Stimulated activated CD4-positive, alpha-beta T cell treated with anti-CD3 and anti-CD28 coated beads, Interleukin-15, amount 100 ng/mL, for 1 hour (primary cell): ENCODE results near the gene KRTAP10-1.
"Not testable (repeated sequence)": the region's sequence is repeated elsewhere in the genome, so short reads cannot be mapped to it uniquely, and the experiment has no call there.

Source experiments
- DNase-seq, 2 donors: peaks; one replicate each; pipeline ENCODE4 v3.0.0-alpha.2; 2020; ENCODE audit warnings: low read depth in 1 of 2, low spot score in 1 of 2

The KRTAP10-1 gene

GRCh38 chr21:44539991-44540666 is at the start of gene KRTAP10-1:
TSS of gene KRTAP10-1 (minus strand) at chr21:44540195. CDS start at chr21:44540150, 45 bp downstream.
- DNase-seq, result no peak

GRCh38 chr21:44589094-44589493 is 49.1 kb upstream of the KRTAP10-1 start:
- no peak for DNase-seq

- DNase-seq, result no peak
These were observed 45.9 kb upstream of the KRTAP10-1 start for GRCh38 chr21:44585892-44586291.

GRCh38 chr21:44583800-44584147 is 43.8 kb upstream of the KRTAP10-1 start:
- no peak for DNase-seq

GRCh38 chr21:44583089-44583799 is 43.2 kb upstream of the KRTAP10-1 start:
- no peak for DNase-seq

GRCh38 chr21:44582055-44582454 is 42.1 kb upstream of the KRTAP10-1 start:
- DNase-seq, result no peak

- no peak for DNase-seq
These were observed 41.2 kb upstream of the KRTAP10-1 start for GRCh38 chr21:44581158-44581557.

GRCh38 chr21:44580231-44580821 is 40.3 kb upstream of the KRTAP10-1 start, which contains the start of gene KRTAP10-5:
TSS of gene KRTAP10-5 (minus strand) at chr21:44580604. CDS start at chr21:44580578, 26 bp downstream.
- DNase-seq, result not testable (repeated sequence)

- no peak for DNase-seq
These were observed 39.8 kb upstream of the KRTAP10-1 start for GRCh38 chr21:44579833-44580144.

- DNase-seq, result no peak
These were observed 39.2 kb upstream of the KRTAP10-1 start for GRCh38 chr21:44579056-44579832.

GRCh38 chr21:44578371-44579055 is 38.5 kb upstream of the KRTAP10-1 start:
- DNase-seq, result no peak

GRCh38 chr21:44576025-44576420 is 36.0 kb upstream of the KRTAP10-1 start:
- no peak for DNase-seq

- no peak for DNase-seq
These were observed 35.5 kb upstream of the KRTAP10-1 start for GRCh38 chr21:44575307-44576024.

- DNase-seq, result no peak
These were observed 34.7 kb upstream of the KRTAP10-1 start for GRCh38 chr21:44574457-44575306.

- DNase-seq, result not testable (repeated sequence)
These were observed 33.8 kb upstream of the KRTAP10-1 start, which contains the start of gene KRTAP10-4 for GRCh38 chr21:44573630-44574456. TSS of gene KRTAP10-4 (plus strand) at chr21:44573729. CDS start at chr21:44573759, 30 bp downstream.

- no peak for DNase-seq
These were observed 33.1 kb upstream of the KRTAP10-1 start for GRCh38 chr21:44572959-44573583.

- no peak for DNase-seq
These were observed 32.1 kb upstream of the KRTAP10-1 start for GRCh38 chr21:44571844-44572782.
